Activated B cell treated with CpG ODN at 0.5 μM for 24 hours (primary cell): ENCODE data around the gene CMTM5. TPM values are rescaled to one million over a fixed set of nuclear protein-coding genes. Genes with fewer than 3 reads are reported as not detected.
"Not testable (repeated sequence)": the region's sequence is repeated elsewhere in the genome, so short reads cannot be mapped to it uniquely, and the experiment has no call there.

ENCODE experiments used
- ATAC-seq: fragments of 200-7000 bp; cut with Tn5 transposase; one replicate; pipeline ENCODE4 v1.10.0; 2021; ENCODE audit warnings: low read depth, mild to moderate bottlenecking, moderate library complexity
- CTCF ChIA-PET: fragments of 350-600 bp; sonication (Branson Sonifier 250); formaldehyde crosslinking; loops from one replicate; lab custom pipeline; 2021; ENCODE audit warnings: antibody characterized with exemption; lab: Charles Lee
- POLR2A ChIA-PET: fragments of 350-600 bp; sonication (Branson Sonifier 250); formaldehyde crosslinking; loops from one replicate; lab custom pipeline; 2021; ENCODE audit warnings: antibody characterized with exemption; lab: Charles Lee
- DNase-seq: peaks from one replicate; pipeline ENCODE4 v3.0.0; 2022
- H3K27ac Mint-ChIP-seq: one replicate; pipeline ENCODE4 v1.8.0; 2020; ENCODE audit warnings: mixed read lengths
- H3K27me3 Mint-ChIP-seq: one replicate; pipeline ENCODE4 v1.8.0; 2021; ENCODE audit warnings: mixed read lengths
- H3K36me3 Mint-ChIP-seq: one replicate; pipeline ENCODE4 v1.8.0; 2021; ENCODE audit warnings: low read depth, mixed read lengths
- H3K4me1 Mint-ChIP-seq: one replicate; pipeline ENCODE4 v1.8.0; 2021; ENCODE audit warnings: mixed read lengths
- H3K4me3 Mint-ChIP-seq: one replicate; pipeline ENCODE4 v1.8.0; 2020; ENCODE audit warnings: mild to moderate bottlenecking, mixed read lengths
- H3K9me3 Mint-ChIP-seq: one replicate; pipeline ENCODE4 v1.8.0; 2020; ENCODE audit warnings: mixed read lengths
- CTCF ChIP-seq: fragments of 200-600 bp; IDR thresholded peaks from one replicate; pipeline ENCODE4 v1.8.0; 2022; ENCODE audit warnings: antibody characterized with exemption, mild to moderate bottlenecking
- intact Hi-C: fragments of 100-400 bp; cut with micrococcal nuclease; formaldehyde crosslinking; loops from one replicate; pipeline ENCODE4 v1.15.1; 2024
- total RNA-seq: library from RNA; stranded (reverse); gene quantifications from 2 replicates; pipeline ENCODE4 v1.2.3, GENCODE V29; 2022

Gene CMTM5
- total RNA-seq, 1 donor from 2014 or later = not detected

GRCh38 chr14:23399591-23399990 is 22.7 kb downstream of the CMTM5 start:
- DNase-seq (no peak), ATAC-seq (no peak)
- CTCF ChIA-PET = no interaction called here
- H3K4me1 Mint-ChIP-seq = peaks cover 2% of the 10 kb centered on the region
- H3K27me3 Mint-ChIP-seq = peaks cover 22% of the 10 kb centered on the region
- H3K36me3 Mint-ChIP-seq = no peaks in the 10 kb centered on the region
- no peaks in the 10 kb centered on the region for H3K9me3 Mint-ChIP-seq
- intact Hi-C loops = no loop called here
- POLR2A ChIA-PET = no interaction called here
- TF ChIP-seq CTCF = no peak
- no peak overlapping the region for H3K4me3 Mint-ChIP-seq
- no peak overlapping the region for H3K27ac Mint-ChIP-seq

GRCh38 chr14:23400496-23401149 is 23.8 kb downstream of the CMTM5 start:
- H3K36me3 Mint-ChIP-seq, ATAC-seq, CTCF ChIA-PET, intact Hi-C loops, H3K4me1 Mint-ChIP-seq, H3K4me3 Mint-ChIP-seq, DNase-seq, H3K27ac Mint-ChIP-seq, H3K9me3 Mint-ChIP-seq, POLR2A ChIA-PET: not testable (repeated sequence)
- peaks cover 27% of the 10 kb centered on the region for H3K27me3 Mint-ChIP-seq

- ChIA-PET CTCF (no interaction called here), POLR2A (no interaction called here)
- peaks cover 31% of the 10 kb centered on the region for H3K27me3 Mint-ChIP-seq
- no peaks in the 10 kb centered on the region for H3K36me3 Mint-ChIP-seq
- ATAC-seq (no peak), DNase-seq (no peak)
- no peak for TF ChIP-seq CTCF
- H3K27ac Mint-ChIP-seq = no peak overlapping the region
- no peak overlapping the region for H3K4me3 Mint-ChIP-seq
- H3K4me1 Mint-ChIP-seq = peaks cover 11% of the 10 kb centered on the region
- intact Hi-C loops = no loop called here
- no peaks in the 10 kb centered on the region for H3K9me3 Mint-ChIP-seq
Measured at GRCh38 chr14:23401291-23401690, 24.4 kb downstream of the CMTM5 start.

GRCh38 chr14:23402296-23403138 is 25.7 kb downstream of the CMTM5 start:
- Mint-ChIP-seq H3K36me3 (no peaks in the 10 kb centered on the region), H3K27ac (no peak overlapping the region), H3K27me3 (peaks cover 36% of the 10 kb centered on the region), H3K4me1 (peaks cover 16% of the 10 kb centered on the region), H3K4me3 (no peak overlapping the region), H3K9me3 (no peaks in the 10 kb centered on the region)
- intact Hi-C loops = no loop called here
- no peak for DNase-seq
- CTCF ChIA-PET = no interaction called here
- no peak for ATAC-seq
- no peak for TF ChIP-seq CTCF
- POLR2A ChIA-PET = no interaction called here

- TF ChIP-seq CTCF = no peak
- Mint-ChIP-seq H3K36me3 (no peaks in the 10 kb centered on the region), H3K27me3 (peaks cover 37% of the 10 kb centered on the region), H3K4me1 (peaks cover 16% of the 10 kb centered on the region), H3K27ac (no peak overlapping the region), H3K9me3 (no peaks in the 10 kb centered on the region), H3K4me3 (no peak overlapping the region)
- ChIA-PET POLR2A (no interaction called here), CTCF (no interaction called here)
- DNase-seq (no peak), ATAC-seq (no peak)
- intact Hi-C loops = no loop called here
Measured at GRCh38 chr14:23403139-23403438, 26.2 kb downstream of the CMTM5 start.
